H7 (cell line): ENCODE results near the gene RTN3. TPM values are rescaled to one million over a fixed set of nuclear protein-coding genes. Genes with fewer than 3 reads are reported as not detected.
"Not testable (repeated sequence)": the region's sequence is repeated elsewhere in the genome, so short reads cannot be mapped to it uniquely, and the experiment has no call there.

ENCODE experiments used
- DNase-seq: peaks from one replicate; pipeline ENCODE4 v3.0.0; 2012
- H3K27me3 ChIP-seq: 2 replicates; pipeline ENCODE4 v1.6.0; 2011; ENCODE audit warnings: mild to moderate bottlenecking, low read length; ENCODE audit not compliant: control insufficient read depth, insufficient read depth
- H3K36me3 ChIP-seq: replicated peaks from 2 replicates; pipeline ENCODE4 v1.5.1; 2011; ENCODE audit warnings: low read length; ENCODE audit not compliant: control insufficient read depth, insufficient read depth
- H3K4me3 ChIP-seq: 2 replicates; pipeline ENCODE4 v1.5.1; 2011; ENCODE audit warnings: low read depth, mild to moderate bottlenecking, control low read depth, low read length, moderate library complexity; ENCODE audit not compliant: insufficient read depth
- total RNA-seq: library from RNA; depleted of rRNA; stranded (reverse); fragments of >200 nt; shearing (Covaris generic); gene quantifications from 2 replicates; pipeline ENCODE4 v1.2.3, GENCODE V29; 2014

RTN3 gene
- total RNA-seq, 1 experiment from 2014 or later: 109 TPM

- H3K27me3 ChIP-seq: peaks cover 1% of the 10 kb centered on the region; the same call in 1 of the 2 replicates
- peak; percentile 90 for DNase-seq
Measured at GRCh38 chr11:63670433-63671321, 10.6 kb upstream of the RTN3 start.

DNA sequence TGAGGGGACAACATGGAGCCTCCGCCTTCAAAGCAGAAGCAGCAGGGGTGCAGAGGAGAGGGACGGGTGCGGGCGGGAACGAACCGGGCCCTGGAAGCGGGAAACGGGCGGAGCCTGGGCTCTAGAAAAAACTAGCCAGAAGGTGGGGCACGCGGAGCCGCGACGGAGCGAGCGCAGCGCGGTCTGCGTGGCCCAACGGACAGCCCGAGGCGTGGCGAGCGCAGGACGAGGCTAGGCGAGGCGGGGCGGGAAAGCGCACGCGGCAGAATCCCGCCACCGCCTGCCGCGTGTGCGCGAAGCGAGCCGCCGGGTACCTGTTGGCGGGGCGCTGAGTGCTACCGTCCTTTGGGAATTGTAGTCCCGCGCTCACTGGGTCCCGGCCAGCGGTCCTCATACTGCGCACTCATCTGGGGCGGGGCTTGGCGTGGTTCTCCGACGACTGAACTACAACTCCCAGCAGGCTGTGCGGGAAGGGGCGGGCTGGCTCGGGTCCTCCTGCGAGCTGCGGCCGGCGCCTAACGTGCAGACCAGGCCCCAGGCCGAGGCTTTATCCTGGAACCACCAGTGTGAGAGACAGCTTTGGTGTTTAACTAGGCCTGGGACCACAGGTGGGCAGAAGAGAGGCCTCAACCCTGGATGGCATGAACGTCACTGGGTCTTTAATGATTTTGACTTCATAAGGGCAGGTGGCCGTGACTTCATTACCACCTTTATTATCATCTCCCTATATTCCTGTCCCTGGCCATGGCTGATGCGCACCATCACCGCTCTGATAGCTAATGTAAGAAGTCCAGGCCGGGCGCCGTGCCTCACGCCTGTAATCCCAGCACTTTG, 9.8 kb upstream of the RTN3 start, which contains the start of gene ATL3:
ATL3 (minus strand) TSS at position 55 of the 834 bp plus-strand sequence; CDS start at position 14, 41 bp downstream.
- no peaks in the 10 kb centered on the region for H3K36me3 ChIP-seq
- H3K4me3 ChIP-seq: peak within 1 kb of the TSS; percentile 65
- peaks cover 1% of the 10 kb centered on the region; the same call in 1 of the 2 replicates for H3K27me3 ChIP-seq
- peak; percentile 98 for DNase-seq

More at GRCh38 chr11:63670433-63671321, 10.6 kb upstream of the RTN3 start:
- Histone ChIP-seq H3K36me3 (no peaks in the 10 kb centered on the region), H3K4me3 (peak overlapping the region; percentile 65)

DNA sequence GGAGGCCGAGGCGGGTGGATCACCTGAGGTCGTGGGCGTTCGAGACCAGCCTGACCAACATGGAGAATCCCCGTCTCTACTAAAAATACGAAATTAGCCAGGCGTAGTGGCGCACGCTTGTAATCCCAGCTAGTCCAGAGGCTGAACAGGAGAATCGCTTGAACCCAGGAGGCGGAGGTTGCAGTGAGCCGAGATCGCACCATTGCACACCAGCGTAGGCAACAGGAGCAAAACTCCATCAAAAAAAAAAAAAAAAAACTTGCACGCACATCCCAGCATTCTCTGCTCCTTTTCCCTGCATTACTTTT, 9.2 kb upstream of the RTN3 start:
- DNase-seq: no peak
- H3K36me3 ChIP-seq: no peaks in the 10 kb centered on the region
- H3K27me3 ChIP-seq: peaks cover 1% of the 10 kb centered on the region; the same call in 1 of the 2 replicates
- H3K4me3 ChIP-seq: no peak overlapping the region

DNA sequence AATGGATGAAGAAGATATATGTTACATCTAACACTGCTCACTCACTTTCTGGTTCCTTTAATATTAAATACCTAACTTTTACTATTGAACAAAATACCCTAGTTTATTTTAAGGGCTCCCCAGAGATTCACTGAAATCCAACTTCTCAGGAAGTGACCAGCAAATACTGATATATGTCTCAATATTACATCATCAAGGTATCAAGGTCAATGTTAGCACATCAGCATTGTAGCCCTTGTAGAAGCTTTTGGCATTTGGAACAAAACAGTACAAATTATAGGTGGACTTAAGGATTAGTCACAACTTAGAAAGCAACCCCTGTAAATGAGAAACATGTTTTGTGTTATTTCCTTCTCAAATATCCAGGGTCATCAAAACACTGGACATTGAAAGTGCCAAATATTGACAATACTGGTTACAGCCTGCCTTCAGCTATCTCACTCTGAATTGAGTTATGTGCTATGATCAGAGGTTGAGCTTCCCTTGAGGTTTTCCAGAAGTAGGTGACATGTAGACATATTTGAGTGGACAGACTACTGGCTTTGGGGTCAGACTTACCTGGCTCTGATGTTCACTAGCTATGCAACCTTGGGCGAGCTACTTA, 8.3 kb upstream of the RTN3 start:
- Histone ChIP-seq H3K36me3 (no peaks in the 10 kb centered on the region), H3K27me3 (peaks cover 1% of the 10 kb centered on the region; the same call in 1 of the 2 replicates), H3K4me3 (no peak overlapping the region)
- DNase-seq: no peak

DNA sequence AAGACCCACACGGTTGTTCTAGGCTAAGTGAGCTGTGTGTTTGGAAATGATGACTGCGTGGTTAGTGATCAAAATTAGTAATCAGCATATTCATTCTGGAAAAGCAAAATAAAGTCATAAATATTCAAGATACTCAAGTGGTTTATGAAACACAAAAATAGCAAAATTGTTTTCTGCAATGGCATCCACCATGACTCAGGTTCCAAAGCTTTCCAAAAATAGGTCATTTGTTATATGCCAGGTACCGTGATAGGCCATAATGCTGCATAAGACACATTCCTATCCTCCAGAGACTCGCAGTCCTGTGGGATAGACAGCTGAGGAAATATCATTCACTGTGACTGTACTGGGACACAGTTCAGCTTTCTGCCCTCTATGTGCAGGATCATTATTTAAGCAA, 7.7 kb upstream of the RTN3 start:
- Histone ChIP-seq H3K4me3 (no peak overlapping the region), H3K36me3 (no peaks in the 10 kb centered on the region), H3K27me3 (peaks cover 1% of the 10 kb centered on the region; the same call in 1 of the 2 replicates)
- no peak for DNase-seq

DNA sequence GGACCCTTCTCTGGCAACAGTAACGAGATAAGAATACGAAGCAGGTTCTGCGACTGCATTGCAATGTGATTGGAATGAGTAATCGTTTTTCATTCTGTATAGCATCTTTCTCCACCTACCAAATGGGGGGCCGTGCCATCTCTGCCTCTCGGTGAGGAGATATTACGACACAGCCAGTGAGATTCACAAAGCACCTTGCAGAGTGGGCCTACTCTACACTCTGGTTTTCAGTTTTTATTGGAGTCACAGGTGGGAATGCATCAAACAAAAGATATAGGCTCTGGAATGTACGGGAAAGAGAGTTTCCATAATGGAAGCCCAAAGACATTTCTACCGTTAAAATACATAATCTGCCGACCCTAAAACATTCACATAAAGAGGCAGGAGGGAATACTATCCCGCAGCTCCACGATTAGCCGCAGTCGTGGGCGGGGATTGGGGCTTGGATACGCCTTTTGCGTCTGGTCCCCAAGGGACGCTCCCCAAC, 423 bp upstream of the RTN3 start:
- DNase-seq: peak; percentile 30
- H3K4me3 ChIP-seq: peak overlapping the region; percentile 61
- H3K36me3 ChIP-seq: no peaks in the 10 kb centered on the region
- H3K27me3 ChIP-seq: no peaks in the 10 kb centered on the region

- no peaks in the 10 kb centered on the region for H3K27me3 ChIP-seq
- DNase-seq: peak; percentile 68
Measured at GRCh38 chr11:63682066-63683021, 1.0 kb downstream of the RTN3 start.

GRCh38 chr11:63683133-63683991, 2.1 kb downstream of the RTN3 start:
- no peak for DNase-seq
- H3K4me3 ChIP-seq: peak overlapping the region; percentile 61

More at GRCh38 chr11:63682066-63683021, 1.0 kb downstream of the RTN3 start:
- no peaks in the 10 kb centered on the region for H3K36me3 ChIP-seq
- peak overlapping the region; percentile 61 for H3K4me3 ChIP-seq

GRCh38 chr11:63685158-63685721, 3.9 kb downstream of the RTN3 start:
- H3K27me3 ChIP-seq, H3K4me3 ChIP-seq, DNase-seq, H3K36me3 ChIP-seq: not testable (repeated sequence)

More at GRCh38 chr11:63683133-63683991, 2.1 kb downstream of the RTN3 start:
- Histone ChIP-seq H3K27me3 (no peaks in the 10 kb centered on the region), H3K36me3 (no peaks in the 10 kb centered on the region; the same call in 1 of the 2 replicates)

DNA sequence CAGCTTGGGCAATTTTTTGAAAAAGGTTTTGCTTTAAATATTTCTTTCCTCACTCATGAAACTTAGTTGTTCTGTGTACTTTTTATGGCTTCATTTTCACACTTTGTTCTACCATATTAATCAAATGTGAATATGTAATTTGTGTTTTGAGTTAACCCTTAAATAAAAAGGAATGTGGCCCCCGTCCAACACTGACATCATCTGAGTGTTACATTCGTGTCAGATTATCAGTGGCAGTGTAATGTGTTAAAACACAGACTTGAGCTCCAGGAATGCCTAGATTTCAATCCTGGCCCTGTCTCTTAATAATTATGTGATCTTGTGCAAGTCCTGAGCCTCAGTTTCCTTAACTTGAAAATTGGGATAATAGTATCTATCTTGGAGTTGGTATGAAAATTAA, 5.6 kb downstream of the RTN3 start:
- DNase-seq: no peak
- Histone ChIP-seq H3K4me3 (no peak overlapping the region), H3K36me3 (peaks cover 1% of the 10 kb centered on the region), H3K27me3 (no peaks in the 10 kb centered on the region)

DNA sequence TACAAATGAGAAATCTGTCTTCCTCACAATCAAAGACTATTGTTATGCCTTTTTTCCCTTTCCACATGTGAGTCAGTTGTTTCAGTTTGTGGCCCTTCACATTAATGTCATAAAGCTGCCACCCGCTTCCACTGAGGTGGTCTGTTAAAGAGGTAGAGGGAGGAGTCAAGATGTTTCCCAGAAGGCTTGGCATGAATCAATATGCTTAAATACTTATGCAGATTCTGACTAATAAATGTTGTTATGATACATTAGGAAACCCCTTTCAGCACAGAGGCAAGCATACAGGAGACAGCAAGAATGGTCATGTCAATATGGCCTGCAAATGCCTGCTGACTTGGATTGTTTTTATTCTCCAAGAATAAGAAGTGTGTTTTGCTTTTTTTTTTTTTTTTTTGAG, 6.5 kb downstream of the RTN3 start:
- Histone ChIP-seq H3K36me3 (peaks cover 1% of the 10 kb centered on the region), H3K4me3 (no peak overlapping the region), H3K27me3 (no peaks in the 10 kb centered on the region)
- no peak for DNase-seq

- no peaks in the 10 kb centered on the region for H3K27me3 ChIP-seq
- peaks cover 1% of the 10 kb centered on the region; the same call in 1 of the 2 replicates for H3K36me3 ChIP-seq
- no peak for DNase-seq
- no peak overlapping the region for H3K4me3 ChIP-seq
Measured at GRCh38 chr11:63694596-63694995, 13.3 kb downstream of the RTN3 start.
